ENCODE data around the gene TNFRSF1A. TPM values are rescaled to one million over a fixed set of nuclear protein-coding genes. Genes with fewer than 3 reads are reported as not detected.

TNFRSF1A gene
- total RNA-seq, 1 donor from 2014 or later: 528 TPM

GRCh38 chr12:6330999-6331714 is 10.7 kb downstream of the TNFRSF1A start:
- Histone ChIP-seq H3K9me3 (no peaks in the 10 kb centered on the region), H3K36me3 (peaks cover 69 to 71% of the 10 kb centered on the region in 2 donors)
- intact Hi-C loops (cut with DNase I): no loop called here

DNA sequence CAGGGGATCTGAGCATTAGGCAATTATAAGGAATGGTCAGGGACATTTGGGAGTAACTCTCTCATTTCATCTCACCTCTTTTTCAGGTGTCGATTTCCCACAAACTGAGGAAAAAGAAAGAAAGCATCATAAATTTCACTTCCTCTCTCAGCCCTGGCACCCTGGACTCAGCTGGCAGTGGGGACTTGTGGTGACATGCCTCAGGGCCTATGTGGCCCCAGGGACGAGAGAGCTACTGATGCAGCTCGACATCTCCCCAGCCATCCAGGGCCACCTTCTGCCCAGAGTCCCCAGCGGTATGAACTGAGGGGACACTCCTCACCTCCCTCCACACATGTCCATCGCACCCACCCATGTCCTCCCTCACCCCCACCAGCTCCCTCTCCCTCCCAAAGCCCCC is 11.7 kb downstream of the TNFRSF1A start:
- H3K27ac ChIP-seq: peak overlapping the region; percentile 55 to 57
- intact Hi-C loops (cut with DNase I): no loop called here
- DNase-seq (ENCODE audit: low spot score in 2 of 2): no peak
- H3K4me1 ChIP-seq: peaks cover 14 to 41% of the 10 kb centered on the region in 2 donors
- H3K4me3 ChIP-seq: no peak overlapping the region
- no peaks in the 10 kb centered on the region for H3K9me3 ChIP-seq
- H3K27me3 ChIP-seq: no peaks in the 10 kb centered on the region
- peaks cover 69 to 71% of the 10 kb centered on the region in 2 donors for H3K36me3 ChIP-seq
- TF ChIP-seq, protein P1, sequence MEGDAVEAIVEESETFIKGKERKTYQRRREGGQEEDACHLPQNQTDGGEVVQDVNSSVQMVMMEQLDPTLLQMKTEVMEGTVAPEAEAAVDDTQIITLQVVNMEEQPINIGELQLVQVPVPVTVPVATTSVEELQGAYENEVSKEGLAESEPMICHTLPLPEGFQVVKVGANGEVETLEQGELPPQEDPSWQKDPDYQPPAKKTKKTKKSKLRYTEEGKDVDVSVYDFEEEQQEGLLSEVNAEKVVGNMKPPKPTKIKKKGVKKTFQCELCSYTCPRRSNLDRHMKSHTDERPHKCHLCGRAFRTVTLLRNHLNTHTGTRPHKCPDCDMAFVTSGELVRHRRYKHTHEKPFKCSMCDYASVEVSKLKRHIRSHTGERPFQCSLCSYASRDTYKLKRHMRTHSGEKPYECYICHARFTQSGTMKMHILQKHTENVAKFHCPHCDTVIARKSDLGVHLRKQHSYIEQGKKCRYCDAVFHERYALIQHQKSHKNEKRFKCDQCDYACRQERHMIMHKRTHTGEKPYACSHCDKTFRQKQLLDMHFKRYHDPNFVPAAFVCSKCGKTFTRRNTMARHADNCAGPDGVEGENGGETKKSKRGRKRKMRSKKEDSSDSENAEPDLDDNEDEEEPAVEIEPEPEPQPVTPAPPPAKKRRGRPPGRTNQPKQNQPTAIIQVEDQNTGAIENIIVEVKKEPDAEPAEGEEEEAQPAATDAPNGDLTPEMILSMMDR (IDR thresholded peaks at IDR 0.05): no peak

More at GRCh38 chr12:6330999-6331714, 10.7 kb downstream of the TNFRSF1A start:
- no peak for DNase-seq (ENCODE audit: low spot score in 2 of 2)
- H3K27ac ChIP-seq: peak overlapping the region; percentile 55 to 57
- TF ChIP-seq, protein P1 (IDR thresholded peaks at IDR 0.05): no peak
- peaks cover 20 to 47% of the 10 kb centered on the region in 2 donors for H3K4me1 ChIP-seq
- H3K4me3 ChIP-seq: no peak overlapping the region
- H3K27me3 ChIP-seq: no peaks in the 10 kb centered on the region

GRCh38 chr12:6329703-6330064 is 12.2 kb downstream of the TNFRSF1A start:
- peak overlapping the region; percentile 4 to 57 for H3K27ac ChIP-seq
- no peak overlapping the region for H3K4me3 ChIP-seq
- H3K27me3 ChIP-seq: no peaks in the 10 kb centered on the region
- peaks cover 11 to 36% of the 10 kb centered on the region in 2 donors for H3K4me1 ChIP-seq
- H3K9me3 ChIP-seq: no peaks in the 10 kb centered on the region
- intact Hi-C loops (cut with DNase I): no loop called here
- H3K36me3 ChIP-seq: peaks cover 68 to 71% of the 10 kb centered on the region in 2 donors
- no peak for DNase-seq (ENCODE audit: low spot score in 2 of 2)
- TF ChIP-seq, protein P1 (IDR thresholded peaks at IDR 0.05): no peak

- Histone ChIP-seq H3K36me3 (peaks cover 62 to 66% of the 10 kb centered on the region in 2 donors), H3K4me1 (peaks cover 5 to 36% of the 10 kb centered on the region in 2 donors), H3K4me3 (no peak overlapping the region), H3K27me3 (no peaks in the 10 kb centered on the region), H3K9me3 (no peaks in the 10 kb centered on the region), H3K27ac (peak overlapping the region; percentile 4 to 57)
- intact Hi-C loops (cut with DNase I): no loop called here
- TF ChIP-seq, protein P1 (IDR thresholded peaks at IDR 0.05): no peak
- DNase-seq (ENCODE audit: low spot score in 2 of 2): no peak
Measured at GRCh38 chr12:6328945-6329702, 12.8 kb downstream of the TNFRSF1A start.

DNA sequence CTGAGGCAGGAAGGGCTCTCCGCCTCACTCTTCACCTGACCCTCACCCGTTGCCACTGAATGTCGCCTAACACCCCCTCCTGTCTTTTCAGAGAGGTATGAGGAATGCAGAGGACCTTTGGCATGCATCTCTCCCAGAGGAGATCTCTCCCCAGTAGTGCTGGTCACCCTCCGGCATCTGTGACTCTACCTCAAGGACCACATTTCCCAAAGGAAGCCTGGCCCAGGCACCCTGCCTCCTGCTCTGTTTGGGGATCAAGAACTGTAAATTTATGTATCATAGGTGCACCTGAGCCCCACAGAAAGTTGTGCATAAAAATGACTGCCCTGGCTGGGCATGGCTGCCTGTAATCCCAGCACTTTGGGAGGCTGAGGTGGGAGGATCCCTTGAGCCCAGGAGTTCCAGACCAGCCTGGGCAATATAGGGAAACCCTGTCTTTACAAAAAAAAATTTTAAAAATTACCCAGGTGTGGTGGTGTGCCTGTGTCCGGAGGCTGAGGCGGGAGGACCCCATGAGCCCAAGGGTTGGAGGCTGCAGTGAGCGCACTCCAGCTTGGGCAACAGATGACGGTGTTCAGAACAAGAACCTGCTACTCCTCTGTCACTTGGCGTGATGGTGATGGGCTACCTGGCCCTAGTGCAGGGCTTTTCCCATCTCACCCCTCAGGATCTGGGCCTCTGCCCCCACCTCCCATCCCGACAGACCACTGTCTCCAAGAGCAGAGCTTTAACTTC is 13.7 kb downstream of the TNFRSF1A start:
- H3K36me3 ChIP-seq: peaks cover 53 to 57% of the 10 kb centered on the region in 2 donors
- H3K27me3 ChIP-seq: no peaks in the 10 kb centered on the region
- no peaks in the 10 kb centered on the region for H3K9me3 ChIP-seq
- intact Hi-C loops (cut with DNase I): no loop called here
- peaks cover 0 to 36% of the 10 kb centered on the region in 2 donors for H3K4me1 ChIP-seq
- H3K4me3 ChIP-seq: no peak overlapping the region
- H3K27ac ChIP-seq: peak overlapping the region; percentile 18 to 35
- DNase-seq (ENCODE audit: low spot score in 2 of 2): no peak
- TF ChIP-seq, protein P1 (IDR thresholded peaks at IDR 0.05): no peak

All from ascending aorta (tissue), 2 donors.